BE2C (cell line): ENCODE data around the gene TFF3.

Source experiments
- DNase-seq: peaks from one replicate; pipeline ENCODE4 v3.0.0-alpha.2; 2020
- H3K27me3 ChIP-seq: fragments of 250-450 bp; sonication (Bioruptor Pico); 2 replicates; pipeline ENCODE4 v1.5.1; 2020; ENCODE audit warnings: mild to moderate bottlenecking
- H3K36me3 ChIP-seq: fragments of 250-450 bp; sonication (Bioruptor Pico); 2 replicates; pipeline ENCODE4 v1.5.1; 2020; ENCODE audit warnings: mild to moderate bottlenecking
- H3K4me1 ChIP-seq: fragments of 250-450 bp; sonication (Bioruptor Pico); 2 replicates; pipeline ENCODE4 v1.5.1; 2020
- H3K4me3 ChIP-seq: 2 replicates; pipeline ENCODE4 v1.5.1; 2011; ENCODE audit warnings: low read depth, low read length
- H3K9me3 ChIP-seq: fragments of 250-450 bp; sonication (Bioruptor Pico); 2 replicates; pipeline ENCODE4 v1.5.1; 2020
- TF ChIP-seq, protein P1 (sequence below): IDR thresholded peaks from 2 replicates; pipeline ENCODE4 v1.5.1; 2012; ENCODE audit warnings: mild to moderate bottlenecking, low read depth, low read length

Gene TFF3

DNA sequence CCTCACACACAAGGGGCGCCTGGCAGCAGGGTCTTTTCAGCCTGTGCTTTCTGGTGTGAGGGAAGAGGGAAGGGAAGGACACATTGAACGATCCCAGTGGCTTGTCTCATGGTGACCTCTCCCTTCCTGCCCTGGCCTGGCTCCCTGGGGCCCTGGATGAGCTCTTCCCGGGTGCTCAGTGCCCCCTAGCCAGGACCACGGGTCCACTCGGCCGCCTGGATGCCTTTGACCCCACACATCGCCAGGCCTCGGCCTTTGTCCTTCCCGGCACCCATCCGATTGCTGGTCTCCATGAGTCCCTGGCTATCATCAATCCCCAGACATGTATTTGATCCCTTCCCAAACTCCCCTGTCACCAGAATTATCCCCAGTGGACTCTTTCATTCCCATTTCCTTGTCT is 6.0 kb upstream of the TFF3 start:
- H3K4me1 ChIP-seq = no peaks in the 10 kb centered on the region
- H3K9me3 ChIP-seq = no peaks in the 10 kb centered on the region
- peaks cover 23% of the 10 kb centered on the region for H3K27me3 ChIP-seq
- no peaks in the 10 kb centered on the region for H3K36me3 ChIP-seq
- no peak overlapping the region for H3K4me3 ChIP-seq
- TF ChIP-seq, protein P1, sequence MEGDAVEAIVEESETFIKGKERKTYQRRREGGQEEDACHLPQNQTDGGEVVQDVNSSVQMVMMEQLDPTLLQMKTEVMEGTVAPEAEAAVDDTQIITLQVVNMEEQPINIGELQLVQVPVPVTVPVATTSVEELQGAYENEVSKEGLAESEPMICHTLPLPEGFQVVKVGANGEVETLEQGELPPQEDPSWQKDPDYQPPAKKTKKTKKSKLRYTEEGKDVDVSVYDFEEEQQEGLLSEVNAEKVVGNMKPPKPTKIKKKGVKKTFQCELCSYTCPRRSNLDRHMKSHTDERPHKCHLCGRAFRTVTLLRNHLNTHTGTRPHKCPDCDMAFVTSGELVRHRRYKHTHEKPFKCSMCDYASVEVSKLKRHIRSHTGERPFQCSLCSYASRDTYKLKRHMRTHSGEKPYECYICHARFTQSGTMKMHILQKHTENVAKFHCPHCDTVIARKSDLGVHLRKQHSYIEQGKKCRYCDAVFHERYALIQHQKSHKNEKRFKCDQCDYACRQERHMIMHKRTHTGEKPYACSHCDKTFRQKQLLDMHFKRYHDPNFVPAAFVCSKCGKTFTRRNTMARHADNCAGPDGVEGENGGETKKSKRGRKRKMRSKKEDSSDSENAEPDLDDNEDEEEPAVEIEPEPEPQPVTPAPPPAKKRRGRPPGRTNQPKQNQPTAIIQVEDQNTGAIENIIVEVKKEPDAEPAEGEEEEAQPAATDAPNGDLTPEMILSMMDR = no peak
- DNase-seq = no peak

GRCh38 chr21:42320791-42321190 is 5.6 kb upstream of the TFF3 start:
- TF ChIP-seq, protein P1 = no peak
- DNase-seq = no peak
- no peak overlapping the region for H3K4me3 ChIP-seq
- peaks cover 22% of the 10 kb centered on the region for H3K27me3 ChIP-seq
- H3K36me3 ChIP-seq = no peaks in the 10 kb centered on the region
- H3K9me3 ChIP-seq = no peaks in the 10 kb centered on the region
- no peaks in the 10 kb centered on the region for H3K4me1 ChIP-seq

- TF ChIP-seq, protein P1 = no peak
- no peaks in the 10 kb centered on the region for H3K36me3 ChIP-seq
- H3K4me3 ChIP-seq = no peak overlapping the region
- peaks cover 14% of the 10 kb centered on the region for H3K27me3 ChIP-seq
- no peaks in the 10 kb centered on the region for H3K4me1 ChIP-seq
- no peaks in the 10 kb centered on the region for H3K9me3 ChIP-seq
- DNase-seq = no peak
Measured at GRCh38 chr21:42319851-42320572, 4.8 kb upstream of the TFF3 start.

DNA sequence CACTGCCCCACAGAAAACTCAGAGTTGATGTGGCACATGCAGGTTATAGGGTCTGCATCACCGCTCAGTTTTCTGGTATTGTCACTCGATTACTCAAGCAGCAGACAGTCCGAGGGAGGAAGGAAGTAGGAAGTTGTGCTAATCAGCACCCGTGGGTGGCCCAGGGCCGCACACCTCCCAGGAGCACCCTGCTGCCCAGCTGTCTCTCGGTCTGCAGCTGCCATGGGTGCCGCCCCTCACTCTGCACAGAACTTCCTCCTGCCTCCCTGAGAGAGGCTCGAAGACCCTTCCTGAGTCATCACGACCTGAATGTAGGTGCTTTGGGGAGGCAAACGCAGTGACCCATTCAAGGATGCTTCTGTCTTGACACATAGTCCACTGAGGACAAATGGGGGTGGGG is 4.2 kb upstream of the TFF3 start:
- Histone ChIP-seq H3K9me3 (no peaks in the 10 kb centered on the region), H3K4me1 (no peaks in the 10 kb centered on the region), H3K36me3 (no peaks in the 10 kb centered on the region), H3K4me3 (no peak overlapping the region), H3K27me3 (peaks cover 8% of the 10 kb centered on the region)
- DNase-seq = no peak
- TF ChIP-seq, protein P1 = no peak

DNA sequence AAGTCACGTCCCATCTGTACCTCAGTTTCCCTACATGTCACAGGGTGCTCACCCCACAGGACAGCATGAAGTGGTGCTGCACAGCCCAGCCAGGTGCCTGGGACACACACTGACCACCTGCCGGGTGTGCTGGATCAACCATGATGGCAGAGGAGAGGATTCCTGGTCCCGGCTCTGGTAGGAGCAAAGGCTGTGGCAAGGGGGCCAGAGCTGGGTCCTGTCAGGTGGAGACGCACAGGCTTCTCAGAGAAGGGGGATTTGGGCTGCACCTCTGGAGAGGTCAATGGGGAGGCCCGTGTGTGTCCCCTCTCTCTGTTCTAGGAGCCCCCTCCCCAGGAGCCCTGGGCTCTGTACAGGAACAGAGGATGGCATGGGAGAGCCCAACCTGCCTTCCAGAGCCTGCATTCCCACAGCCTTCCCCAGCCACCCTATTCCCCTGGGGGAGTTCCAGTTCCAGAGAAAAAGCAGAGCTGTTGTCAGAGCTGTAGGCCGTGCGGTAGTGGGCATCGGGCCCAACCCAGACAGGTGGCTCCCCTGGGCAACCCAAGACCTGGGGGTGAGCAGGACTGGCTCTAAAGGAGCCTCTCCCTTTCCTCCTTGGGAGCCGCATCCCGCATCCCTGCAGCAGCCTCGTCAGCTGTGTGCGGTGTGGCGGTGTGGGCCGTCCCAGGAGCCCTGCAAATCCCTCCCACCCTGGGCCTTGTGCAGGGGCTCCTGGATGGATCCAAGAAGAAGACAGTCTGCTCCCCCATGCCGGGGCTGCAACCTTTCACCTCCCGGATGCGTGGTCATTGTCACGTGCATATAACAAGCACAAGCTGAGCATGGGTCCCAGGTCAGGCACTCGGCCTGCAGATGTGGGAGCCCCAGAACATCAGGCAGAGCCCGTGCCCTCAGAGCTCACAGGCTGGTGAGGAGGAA is 2.9 kb upstream of the TFF3 start:
- H3K36me3 ChIP-seq = no peaks in the 10 kb centered on the region
- no peak for DNase-seq
- no peak overlapping the region for H3K4me3 ChIP-seq
- no peaks in the 10 kb centered on the region for H3K9me3 ChIP-seq
- H3K27me3 ChIP-seq = peaks cover under 1% of the 10 kb centered on the region; the same call in 1 of the 2 replicates
- TF ChIP-seq, protein P1 = no peak
- no peaks in the 10 kb centered on the region for H3K4me1 ChIP-seq

DNA sequence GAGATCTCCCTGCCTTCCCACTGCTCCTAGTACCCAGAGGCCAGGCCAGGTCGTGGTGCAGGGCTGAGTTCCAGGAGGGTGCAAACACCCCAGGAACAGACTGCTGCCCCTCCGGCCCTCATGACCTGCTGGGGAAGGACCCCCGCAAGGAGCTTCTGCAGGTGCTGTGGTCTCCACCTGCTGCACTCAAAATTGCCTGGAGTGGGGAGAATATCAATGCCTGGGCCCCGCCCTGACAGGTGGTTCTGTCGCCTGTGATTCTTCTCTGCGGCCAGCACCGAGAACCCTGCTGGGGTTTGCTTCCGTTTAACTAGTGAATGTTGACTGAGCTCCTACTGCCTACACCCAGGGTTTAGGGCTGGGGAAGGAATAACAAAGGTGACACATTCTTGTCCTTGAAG is 2.1 kb upstream of the TFF3 start:
- no peaks in the 10 kb centered on the region for H3K36me3 ChIP-seq
- TF ChIP-seq, protein P1 = no peak
- DNase-seq = no peak
- H3K27me3 ChIP-seq = no peaks in the 10 kb centered on the region
- H3K9me3 ChIP-seq = no peaks in the 10 kb centered on the region
- H3K4me1 ChIP-seq = no peaks in the 10 kb centered on the region
- no peak overlapping the region for H3K4me3 ChIP-seq
